ENCODE measurements around the gene XYLT2. TPM values are rescaled to one million over a fixed set of nuclear protein-coding genes. Genes with fewer than 3 reads are reported as not detected.
A peak's percentile ranks its signal among the peaks of the same experiment; 100 is the strongest.

The XYLT2 gene
- total RNA-seq, 1 donor from 2014 or later, result 41.0 TPM

GRCh38 chr17:50393700-50394099 lies 47.8 kb downstream of the XYLT2 start:
- peaks cover 19% of the 10 kb centered on the region for H3K36me3 Mint-ChIP-seq (ENCODE audit: low read depth, unreplicated experiment)
- Histone ChIP-seq H3K4me3 (ENCODE audit: insufficient read depth, low read depth, low read length) (no peak overlapping the region), H3K79me2 (ENCODE audit: insufficient read depth, low read length) (peaks cover 84% of the 10 kb centered on the region), H4K20me1 (ENCODE audit: insufficient read depth, low read length) (peaks cover 82% of the 10 kb centered on the region), H2AFZ (ENCODE audit: low read depth, low read length) (no peak overlapping the region), H3K9me3 (ENCODE audit: insufficient read depth, low read depth, low read length) (no peaks in the 10 kb centered on the region), H3K4me1 (ENCODE audit: insufficient read depth, low read length) (peaks cover 19% of the 10 kb centered on the region), H3K27me3 (ENCODE audit: insufficient read depth, low read length) (no peaks in the 10 kb centered on the region), H3K9ac (ENCODE audit: low read length) (no peak overlapping the region), H3K27ac (ENCODE audit: low read depth, low read length) (no peak overlapping the region), H3K36me3 (ENCODE audit: insufficient read depth, low read length) (peaks cover 59% of the 10 kb centered on the region), H3K4me2 (ENCODE audit: low read length) (peak overlapping the region; percentile 98)
- H3K4me1 Mint-ChIP-seq (ENCODE audit: low read depth, unreplicated experiment), result peaks cover 10% of the 10 kb centered on the region
- no peak for DNase-seq (ENCODE audit: low read depth)
- H3K27me3 Mint-ChIP-seq (ENCODE audit: low read depth, unreplicated experiment), result no peaks in the 10 kb centered on the region
- H3K9me3 Mint-ChIP-seq (ENCODE audit: unreplicated experiment), result no peaks in the 10 kb centered on the region
- TF ChIP-seq EZH2 (IDR thresholded peaks at IDR 0.05; ENCODE audit: insufficient read depth, low read length) (no peak), CTCF (IDR thresholded peaks at IDR 0.05; ENCODE audit: insufficient read depth, low read depth, low read length) (no peak)
- no peak for FAIRE-seq
- H3K4me3 Mint-ChIP-seq (ENCODE audit: unreplicated experiment), result peak overlapping the region; percentile 71
- H3K27ac Mint-ChIP-seq (ENCODE audit: unreplicated experiment), result no peak overlapping the region

- Histone ChIP-seq H2AFZ (ENCODE audit: low read depth, low read length) (no peak overlapping the region), H3K4me2 (ENCODE audit: low read length) (peak overlapping the region; percentile 98), H4K20me1 (ENCODE audit: insufficient read depth, low read length) (peaks cover 72% of the 10 kb centered on the region), H3K79me2 (ENCODE audit: insufficient read depth, low read length) (peaks cover 73% of the 10 kb centered on the region), H3K27ac (ENCODE audit: low read depth, low read length) (no peak overlapping the region), H3K4me1 (ENCODE audit: insufficient read depth, low read length) (peaks cover 19% of the 10 kb centered on the region), H3K9ac (ENCODE audit: low read length) (peak overlapping the region; percentile 99), H3K4me3 (ENCODE audit: insufficient read depth, low read depth, low read length) (peak overlapping the region; percentile 99), H3K36me3 (ENCODE audit: insufficient read depth, low read length) (peaks cover 49% of the 10 kb centered on the region), H3K9me3 (ENCODE audit: insufficient read depth, low read depth, low read length) (no peaks in the 10 kb centered on the region), H3K27me3 (ENCODE audit: insufficient read depth, low read length) (no peaks in the 10 kb centered on the region)
- Mint-ChIP-seq H3K4me3 (ENCODE audit: unreplicated experiment) (peak overlapping the region; percentile 99), H3K36me3 (ENCODE audit: low read depth, unreplicated experiment) (peaks cover 18% of the 10 kb centered on the region), H3K27ac (ENCODE audit: unreplicated experiment) (no peak overlapping the region), H3K9me3 (ENCODE audit: unreplicated experiment) (no peaks in the 10 kb centered on the region), H3K4me1 (ENCODE audit: low read depth, unreplicated experiment) (peaks cover 10% of the 10 kb centered on the region), H3K27me3 (ENCODE audit: low read depth, unreplicated experiment) (no peaks in the 10 kb centered on the region)
- TF ChIP-seq CTCF (IDR thresholded peaks at IDR 0.05; ENCODE audit: insufficient read depth, low read depth, low read length) (no peak), EZH2 (IDR thresholded peaks at IDR 0.05; ENCODE audit: insufficient read depth, low read length) (no peak)
- no peak for DNase-seq (ENCODE audit: low read depth)
- no peak for FAIRE-seq
Observed at GRCh38 chr17:50394711-50395110, 48.8 kb downstream of the XYLT2 start.

GRCh38 chr17:50396261-50397110 lies 50.6 kb downstream of the XYLT2 start:
- H3K27me3 ChIP-seq (ENCODE audit: insufficient read depth, low read length), result no peaks in the 10 kb centered on the region
- peaks cover 18% of the 10 kb centered on the region for H3K4me1 ChIP-seq (ENCODE audit: insufficient read depth, low read length)
- DNase-seq (ENCODE audit: low read depth) (peak; percentile 56), FAIRE-seq (no peak)
- H3K27ac ChIP-seq (ENCODE audit: low read depth, low read length), result peak overlapping the region; percentile 97
- peaks cover 59% of the 10 kb centered on the region for H3K79me2 ChIP-seq (ENCODE audit: insufficient read depth, low read length)
- peaks cover 12% of the 10 kb centered on the region for H3K36me3 Mint-ChIP-seq (ENCODE audit: low read depth, unreplicated experiment)
- peaks cover 33% of the 10 kb centered on the region for H3K36me3 ChIP-seq (ENCODE audit: insufficient read depth, low read length)
- peaks cover 55% of the 10 kb centered on the region for H4K20me1 ChIP-seq (ENCODE audit: insufficient read depth, low read length)
- no peak overlapping the region for H2AFZ ChIP-seq (ENCODE audit: low read depth, low read length)
- H3K9me3 ChIP-seq (ENCODE audit: insufficient read depth, low read depth, low read length), result no peaks in the 10 kb centered on the region
- peak overlapping the region; percentile 92 for H3K27ac Mint-ChIP-seq (ENCODE audit: unreplicated experiment)
- H3K4me3 Mint-ChIP-seq (ENCODE audit: unreplicated experiment), result peak overlapping the region; percentile 99
- TF ChIP-seq CTCF (IDR thresholded peaks at IDR 0.05; ENCODE audit: insufficient read depth, low read depth, low read length) (no peak), EZH2 (IDR thresholded peaks at IDR 0.05; ENCODE audit: insufficient read depth, low read length) (no peak)
- no peaks in the 10 kb centered on the region for H3K27me3 Mint-ChIP-seq (ENCODE audit: low read depth, unreplicated experiment)
- H3K9me3 Mint-ChIP-seq (ENCODE audit: unreplicated experiment), result no peaks in the 10 kb centered on the region
- peak overlapping the region; percentile 99 for H3K4me3 ChIP-seq (ENCODE audit: insufficient read depth, low read depth, low read length)
- peaks cover 10% of the 10 kb centered on the region for H3K4me1 Mint-ChIP-seq (ENCODE audit: low read depth, unreplicated experiment)
- H3K9ac ChIP-seq (ENCODE audit: low read length), result peak overlapping the region; percentile 99
- H3K4me2 ChIP-seq (ENCODE audit: low read length), result peak overlapping the region; percentile 98

All from astrocyte (in vitro differentiated cells and primary cell).